Left lung (tissue), 14 donors: Measurements from ENCODE around the gene GAS2L3. TPM values are rescaled to one million over a fixed set of nuclear protein-coding genes. Genes with fewer than 3 reads are reported as not detected.

ENCODE experiments used
- ATAC-seq: fragments of 200-7000 bp; cut with Tn5 transposase; one replicate; pipeline ENCODE4 v1.9.1; 2020; ENCODE audit warnings: moderate library complexity
- DNase-seq, 4 donors: peaks; one replicate each; pipeline ENCODE4 v3.0.0-alpha.2; 2013 to 2020
- H3K27ac ChIP-seq, 2 donors: fragments of 200-600 bp; sonication (generic) in 1 of 2; one replicate each; pipeline versions ENCODE4 v1.5.0 to v1.8.0; 2020 to 2021
- H3K27me3 ChIP-seq, 2 donors: fragments of 200-600 bp; sonication (generic) in 1 of 2; one replicate each; pipeline versions ENCODE4 v1.5.0 to v1.8.0; 2020 to 2021
- H3K36me3 ChIP-seq, 2 donors: fragments of 200-600 bp; sonication (generic) in 1 of 2; one replicate each; pipeline versions ENCODE4 v1.5.0 to v1.8.0; 2020 to 2021
- H3K4me1 ChIP-seq, 2 donors: fragments of 200-600 bp; one replicate each; pipeline ENCODE4 v1.8.0; 2021
- H3K4me3 ChIP-seq, 2 donors: fragments of 200-600 bp; sonication (generic) in 1 of 2; one replicate each; pipeline versions ENCODE4 v1.5.0 to v1.8.0; 2020 to 2021; ENCODE audit warnings: mild to moderate bottlenecking in 1 of 2
- H3K9me3 ChIP-seq, 2 donors: fragments of 200-600 bp; sonication (generic) in 1 of 2; one replicate each; pipeline versions ENCODE4 v1.5.0 to v1.8.0; 2020 to 2021
- intact Hi-C, 2 donors: fragments of 100-400 bp; cut with DNase I; formaldehyde crosslinking; loops; one replicate each; pipeline versions ENCODE4 v1.11.2 to v1.14.2; 2022
- long read RNA-seq, 12 donors: library from polyadenylated mRNA in 2 of 12; unstranded in 2 of 12; transcript quantifications; one replicate each; pipeline ENCODE4 v2.0.0 and lab custom pipeline, GENCODE V29; 2019 to 2026
- polyA plus RNA-seq, 6 donors: library from polyadenylated mRNA; unstranded; fragments of 120-200 nt; gene quantifications; one replicate each; pipeline ENCODE4 v1.2.1, GENCODE V29; 2013; ENCODE audit not compliant: insufficient read length in 6 of 6
- total RNA-seq, 2 donors: library from RNA; stranded (reverse); fragmentation: NEBNext Ultra II Directional; extraction: Animal tissue kit (Norgen Biotek cat#: 25700); gene quantifications; one replicate each; pipeline ENCODE4 v1.2.1, GENCODE V29; 2021
- TF ChIP-seq, protein P1 (sequence below), 2 donors: fragments of 200-600 bp; sonication (generic) in 1 of 2; IDR thresholded peaks; one replicate each; pipeline versions ENCODE4 v1.5.0 to v1.8.0; 2021; ENCODE audit warnings: antibody characterized with exemption in 2 of 2
- donor health status: DM: no; HTN: yes; CAD: no.
- donor health status: DM: no; HTN: no; CAD: no.

Gene GAS2L3
- total RNA-seq = 10 to 100 TPM; 14.7 to 15.8 TPM
- 10 to 100 TPM; 17.0 to 38.2 (median 26.9) TPM for polyA plus RNA-seq
- long read RNA-seq, donor 1, partial matches to known transcripts = 7 of 10 reads
- long read RNA-seq, donor 1, other reads (novel, unspliced or antisense) = 0 of 10 reads
- long read RNA-seq, donor 2, partial matches to known transcripts = 20 of 23 reads
- long read RNA-seq, donor 2, other reads (novel, unspliced or antisense) = 0 of 23 reads
- long read RNA-seq, donor 3, partial matches to known transcripts = 7 of 10 reads
- long read RNA-seq, donor 3, other reads (novel, unspliced or antisense) = 0 of 10 reads
- long read RNA-seq, donor 4, partial matches to known transcripts = 0 of 2 reads
- long read RNA-seq, donor 4, other reads (novel, unspliced or antisense) = 2 of 2 reads
- long read RNA-seq, donor 5, partial matches to known transcripts = 0 of 2 reads
- long read RNA-seq, donor 5, other reads (novel, unspliced or antisense) = 0 of 2 reads
- long read RNA-seq, donor 6, partial matches to known transcripts = 7 of 7 reads
- long read RNA-seq, donor 6, other reads (novel, unspliced or antisense) = 0 of 7 reads
- long read RNA-seq, donor 7, partial matches to known transcripts = 0 of 1 reads
- long read RNA-seq, donor 7, other reads (novel, unspliced or antisense) = 0 of 1 reads
- long read RNA-seq, donor 8, partial matches to known transcripts = 17 of 18 reads
- long read RNA-seq, donor 8, other reads (novel, unspliced or antisense) = 0 of 18 reads
- long read RNA-seq, donor 9 = 0 reads
- long read RNA-seq, donor 10 = 0 reads
- long read RNA-seq, donor 11, partial matches to known transcripts = 0 of 1 reads
- long read RNA-seq, donor 11, other reads (novel, unspliced or antisense) = 0 of 1 reads
- long read RNA-seq, donor 12, partial matches to known transcripts = 6 of 7 reads
- long read RNA-seq, donor 12, other reads (novel, unspliced or antisense) = 0 of 7 reads

DNA sequence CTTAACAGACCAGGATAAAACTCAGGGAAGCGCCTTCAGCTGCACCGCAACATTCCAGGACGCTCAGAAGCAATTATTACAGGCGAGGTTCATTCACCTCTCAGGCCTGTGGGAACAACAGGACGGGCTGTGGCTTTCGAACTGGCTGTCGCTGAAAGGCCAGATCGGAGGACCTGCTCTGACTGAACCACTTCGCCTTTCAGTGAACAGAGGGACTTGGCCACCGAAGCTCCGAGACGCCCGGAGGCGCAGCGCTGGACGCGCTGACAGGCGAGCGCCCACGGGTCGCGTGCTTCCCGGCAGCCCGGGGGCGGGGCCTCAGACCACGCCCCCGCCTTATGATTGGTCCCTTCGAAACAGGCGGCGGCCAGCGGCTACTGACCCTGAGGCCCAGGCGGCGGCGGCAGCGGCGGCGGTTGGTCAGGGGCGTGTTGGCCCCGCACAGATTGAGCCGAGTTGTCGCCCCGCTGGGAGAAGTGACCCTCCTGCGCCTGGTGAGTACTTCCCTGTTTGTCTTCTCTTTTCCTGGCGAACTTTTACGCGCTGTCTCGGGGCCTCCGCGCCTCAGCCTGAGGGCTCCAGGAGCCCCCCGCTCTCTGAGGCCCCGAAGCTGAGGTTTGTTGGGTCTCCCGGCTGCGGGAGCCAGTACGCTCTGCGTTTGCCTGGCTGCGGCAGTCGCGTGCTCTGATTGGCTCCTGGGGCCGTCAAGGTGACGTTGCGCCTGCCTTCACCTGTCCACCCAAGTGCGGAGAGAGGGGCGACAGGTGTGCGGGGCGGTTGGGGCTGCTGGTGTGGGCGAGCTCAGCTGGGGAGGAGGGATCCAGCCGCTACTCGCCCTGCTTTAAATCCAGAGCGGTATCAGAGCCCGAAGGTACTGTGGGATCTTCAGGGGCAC, at the start of gene GAS2L3:
GAS2L3 (plus strand) TSS at position 393 of the 895 bp plus-strand sequence. CDS start 21,221 bp downstream, outside the sequence.
- peaks cover 0 to 15% of the 10 kb centered on the region in 2 donors for H3K4me1 ChIP-seq
- H3K9me3 ChIP-seq = no peaks in the 10 kb centered on the region
- no peaks in the 10 kb centered on the region for H3K36me3 ChIP-seq
- H3K4me3 ChIP-seq = peak within 1 kb of the TSS; percentile 61 to 79
- H3K27me3 ChIP-seq = no peaks in the 10 kb centered on the region
- H3K27ac ChIP-seq = peak within 1 kb of the TSS; percentile 71 to 81
- DNase-seq = peak; percentile 86 to 97 (median 94)
- intact Hi-C loops = no loop called here
- ATAC-seq = peak; percentile 99
- TF ChIP-seq, protein P1, sequence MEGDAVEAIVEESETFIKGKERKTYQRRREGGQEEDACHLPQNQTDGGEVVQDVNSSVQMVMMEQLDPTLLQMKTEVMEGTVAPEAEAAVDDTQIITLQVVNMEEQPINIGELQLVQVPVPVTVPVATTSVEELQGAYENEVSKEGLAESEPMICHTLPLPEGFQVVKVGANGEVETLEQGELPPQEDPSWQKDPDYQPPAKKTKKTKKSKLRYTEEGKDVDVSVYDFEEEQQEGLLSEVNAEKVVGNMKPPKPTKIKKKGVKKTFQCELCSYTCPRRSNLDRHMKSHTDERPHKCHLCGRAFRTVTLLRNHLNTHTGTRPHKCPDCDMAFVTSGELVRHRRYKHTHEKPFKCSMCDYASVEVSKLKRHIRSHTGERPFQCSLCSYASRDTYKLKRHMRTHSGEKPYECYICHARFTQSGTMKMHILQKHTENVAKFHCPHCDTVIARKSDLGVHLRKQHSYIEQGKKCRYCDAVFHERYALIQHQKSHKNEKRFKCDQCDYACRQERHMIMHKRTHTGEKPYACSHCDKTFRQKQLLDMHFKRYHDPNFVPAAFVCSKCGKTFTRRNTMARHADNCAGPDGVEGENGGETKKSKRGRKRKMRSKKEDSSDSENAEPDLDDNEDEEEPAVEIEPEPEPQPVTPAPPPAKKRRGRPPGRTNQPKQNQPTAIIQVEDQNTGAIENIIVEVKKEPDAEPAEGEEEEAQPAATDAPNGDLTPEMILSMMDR (IDR thresholded peaks at IDR 0.05) = no peak

DNA sequence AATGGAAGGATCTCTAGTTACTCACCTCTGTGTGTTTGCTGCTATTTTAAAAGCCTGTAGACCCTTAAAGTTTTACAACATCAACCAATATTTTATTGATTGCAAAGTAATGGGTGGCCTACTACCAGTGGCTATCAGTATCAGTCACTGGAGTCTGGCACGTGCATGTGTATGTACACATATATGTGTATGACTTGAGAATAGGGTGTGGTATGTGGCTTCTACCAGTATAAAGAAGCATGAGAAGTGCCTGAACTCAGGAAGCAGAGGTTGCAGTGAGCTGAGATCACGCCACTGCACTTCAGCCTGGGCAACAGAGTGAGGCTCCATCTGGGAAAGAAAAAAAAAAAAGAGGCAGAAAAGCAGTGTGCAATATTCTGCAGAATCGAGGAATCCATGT, 45.5 kb upstream of the GAS2L3 start:
- ATAC-seq (no peak), DNase-seq (no peak)
- Histone ChIP-seq H3K9me3 (no peaks in the 10 kb centered on the region), H3K36me3 (no peaks in the 10 kb centered on the region), H3K27me3 (peaks cover 0 to 16% of the 10 kb centered on the region in 2 donors), H3K27ac (no peak overlapping the region), H3K4me1 (no peaks in the 10 kb centered on the region), H3K4me3 (no peak overlapping the region)
- intact Hi-C loops = no loop called here
- TF ChIP-seq, protein P1 (IDR thresholded peaks at IDR 0.05) = no peak

DNA sequence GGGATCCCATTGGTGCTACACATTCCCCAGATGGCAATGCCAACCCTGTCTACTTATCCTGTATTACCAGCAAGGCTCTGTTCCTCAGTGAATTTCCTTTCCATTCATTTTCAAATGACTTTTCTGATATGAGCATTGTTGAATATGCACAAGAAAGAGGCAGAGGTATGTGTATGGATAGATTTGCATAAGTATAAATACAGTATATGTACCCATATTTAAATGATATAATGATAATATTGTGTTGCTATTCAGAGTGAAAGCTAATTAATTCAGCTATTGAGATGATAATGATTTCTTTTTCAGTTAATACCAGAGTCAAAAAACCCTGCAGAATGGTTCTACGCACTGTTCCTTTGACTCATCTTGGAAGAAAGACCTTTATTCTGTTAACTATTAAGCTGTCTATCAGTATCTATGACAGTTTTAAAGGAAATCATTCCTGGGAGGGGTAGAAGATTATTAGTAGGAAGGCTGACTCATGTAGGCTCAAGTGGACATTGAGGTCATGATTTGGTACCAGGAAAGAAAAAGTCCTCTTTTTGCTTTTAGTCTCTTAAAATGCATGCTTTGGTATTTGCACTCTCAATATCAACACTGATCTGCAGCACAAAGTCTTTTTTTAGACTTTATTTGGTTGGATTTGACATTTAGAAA, 44.9 kb upstream of the GAS2L3 start:
- Histone ChIP-seq H3K4me1 (no peaks in the 10 kb centered on the region), H3K36me3 (no peaks in the 10 kb centered on the region), H3K27ac (no peak overlapping the region), H3K27me3 (peaks cover 0 to 16% of the 10 kb centered on the region in 2 donors), H3K4me3 (no peak overlapping the region), H3K9me3 (no peaks in the 10 kb centered on the region)
- ATAC-seq (no peak), DNase-seq (no peak)
- TF ChIP-seq, protein P1 (IDR thresholded peaks at IDR 0.05) = no peak
- intact Hi-C loops = no loop called here

DNA sequence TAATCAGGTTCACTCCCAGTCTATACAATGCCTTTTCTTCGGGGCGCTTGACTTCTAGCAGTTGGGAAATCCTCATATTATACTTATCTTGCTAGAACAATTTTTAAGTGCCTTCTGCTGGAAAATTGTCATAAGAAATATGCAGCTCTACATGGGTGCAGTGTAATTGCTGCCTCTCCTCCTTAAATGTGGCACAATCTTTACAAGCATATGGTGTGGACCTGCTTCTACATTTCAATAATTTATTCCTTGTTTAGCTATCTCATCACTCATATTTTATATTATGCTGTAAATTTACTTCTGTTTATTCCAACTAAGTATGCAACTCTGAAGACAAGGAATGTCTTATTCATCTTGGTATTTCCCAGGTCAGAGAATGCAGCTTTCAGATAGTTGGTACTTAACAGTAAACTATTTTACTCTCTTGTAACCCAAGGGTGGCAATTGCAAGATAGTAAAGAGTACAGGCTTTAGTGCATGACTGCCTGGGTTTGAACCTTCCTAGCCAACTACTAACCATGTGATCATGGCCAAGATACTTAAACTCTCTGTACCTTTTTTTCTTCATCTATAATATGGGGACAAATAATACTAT, 43.6 kb upstream of the GAS2L3 start:
- Histone ChIP-seq H3K4me1 (no peaks in the 10 kb centered on the region), H3K27me3 (peaks cover 0 to 11% of the 10 kb centered on the region in 2 donors), H3K36me3 (no peaks in the 10 kb centered on the region), H3K27ac (no peak overlapping the region), H3K9me3 (no peaks in the 10 kb centered on the region), H3K4me3 (no peak overlapping the region)
- DNase-seq (no peak), ATAC-seq (no peak)
- intact Hi-C loops = no loop called here
- TF ChIP-seq, protein P1 (IDR thresholded peaks at IDR 0.05) = no peak
